Endodermal cell (in vitro differentiated cells): Measurements from ENCODE around the gene TTLL11. TPM values are rescaled to one million over a fixed set of nuclear protein-coding genes. Genes with fewer than 3 reads are reported as not detected.
"Not testable (repeated sequence)": the region's sequence is repeated elsewhere in the genome, so short reads cannot be mapped to it uniquely, and the experiment has no call there.

Source experiments
- DNase-seq: peaks from one replicate; pipeline ENCODE4 v3.0.0-alpha.2; 2017
- H3K27ac ChIP-seq: 2 replicates; pipeline ENCODE4 v1.5.1; 2013; ENCODE audit warnings: mild to moderate bottlenecking, low read depth, low read length, moderate library complexity
- H3K27me3 ChIP-seq: 2 replicates; pipeline ENCODE4 v1.6.1; 2013; ENCODE audit warnings: mild to moderate bottlenecking, low read length, moderate library complexity; ENCODE audit not compliant: insufficient read depth, control insufficient read depth, poor library complexity, severe bottlenecking
- H3K36me3 ChIP-seq: 2 replicates; pipeline ENCODE4 v1.7.0; 2013; ENCODE audit warnings: mild to moderate bottlenecking, low read length, moderate library complexity; ENCODE audit not compliant: control insufficient read depth, insufficient read depth
- H3K4me1 ChIP-seq: one replicate; pipeline ENCODE4 v1.7.0; 2013; ENCODE audit warnings: low read length; ENCODE audit not compliant: control insufficient read depth, insufficient read depth
- H3K4me3 ChIP-seq: 2 replicates; pipeline ENCODE4 v1.5.1; 2013; ENCODE audit warnings: mild to moderate bottlenecking, low read length, moderate library complexity
- H3K9ac ChIP-seq: 2 replicates; pipeline ENCODE4 v1.6.1; 2013; ENCODE audit warnings: mild to moderate bottlenecking, low read length, moderate library complexity; ENCODE audit not compliant: poor library complexity, severe bottlenecking; ENCODE audit errors: extremely low read depth
- H3K9me3 ChIP-seq: 2 replicates; pipeline ENCODE4 v1.6.1; 2013; ENCODE audit warnings: mild to moderate bottlenecking, low read length, moderate library complexity; ENCODE audit not compliant: control insufficient read depth
- H3K27ac Mint-ChIP-seq: 2 replicates; pipeline ENCODE4 v1.8.0; 2020; ENCODE audit warnings: mixed read lengths
- H3K27me3 Mint-ChIP-seq: 2 replicates; pipeline ENCODE4 v1.8.0; 2021; ENCODE audit warnings: mild to moderate bottlenecking, mixed read lengths; ENCODE audit not compliant: insufficient read depth
- H3K36me3 Mint-ChIP-seq: 2 replicates; pipeline ENCODE4 v1.8.0; 2020; ENCODE audit warnings: low read depth, mixed read lengths
- H3K4me1 Mint-ChIP-seq: 2 replicates; pipeline ENCODE4 v1.8.0; 2020; ENCODE audit warnings: mixed read lengths
- H3K4me3 Mint-ChIP-seq: 2 replicates; pipeline ENCODE4 v1.8.0; 2020; ENCODE audit warnings: mild to moderate bottlenecking, moderate library complexity, mixed read lengths
- H3K9me3 Mint-ChIP-seq: 2 replicates; pipeline ENCODE4 v1.8.0; 2020; ENCODE audit warnings: mild to moderate bottlenecking, mixed read lengths
- CTCF ChIP-seq: fragments of 200-600 bp; sonication (generic); conservative IDR thresholded peaks from 2 replicates; pipeline ENCODE4 v1.5.0; 2021; ENCODE audit warnings: antibody characterized with exemption, mild to moderate bottlenecking
- WGBS, 2 experiments: methylation state at CpG; one replicate each; pipeline versions ENCODE4 v1.1.5 to v1.1.7; 2013; ENCODE audit warnings: missing lambda C conversion rate in 2 of 2, mixed read lengths in 1 of 2; ENCODE audit not compliant: insufficient coverage in 1 of 2, insufficient read length in 1 of 2; 5-methylcytosine and 5-hydroxymethylcytosine counted together
- total RNA-seq, 2 donors: library from RNA; stranded (reverse); fragmentation: NEBNext Ultra II Directional in 1 of 2; extraction: Animal tissue kit (Norgen Biotek cat#: 25700) in 1 of 2; gene quantifications; 2 replicates in 1 of 2; 3 replicates in 1 of 2; pipeline ENCODE4 v1.2.1, GENCODE V29; 2021

Gene TTLL11
- total RNA-seq, 2 donors from 2014 or later, result 0.68 TPM; not detected in 1

- WGBS, 2 experiments, result 91 to 93% methylated on average over 14 to 27 of the region's 27 CpGs
- H3K9me3 Mint-ChIP-seq, result peaks cover 10% of the 10 kb centered on the region
- no peak overlapping the region for H3K9ac ChIP-seq
- no peaks in the 10 kb centered on the region for H3K36me3 ChIP-seq
- no peak overlapping the region for H3K27ac Mint-ChIP-seq
- H3K27me3 ChIP-seq, result no peaks in the 10 kb centered on the region
- no peaks in the 10 kb centered on the region for H3K4me1 ChIP-seq
- no peak for TF ChIP-seq CTCF
- peaks cover 10% of the 10 kb centered on the region for H3K9me3 ChIP-seq
- H3K27ac ChIP-seq, result no peak overlapping the region
- no peaks in the 10 kb centered on the region for H3K36me3 Mint-ChIP-seq
- no peak overlapping the region for H3K4me3 Mint-ChIP-seq
- no peaks in the 10 kb centered on the region for H3K4me1 Mint-ChIP-seq
- H3K4me3 ChIP-seq, result no peak overlapping the region
- DNase-seq, result no peak
- no peaks in the 10 kb centered on the region for H3K27me3 Mint-ChIP-seq
Observed at GRCh38 chr9:121896545-121896943, 196.6 kb downstream of the TTLL11 start.

- WGBS, 2 experiments, result 90 to 91% methylated on average over 12 of the region's 12 CpGs
- H3K27me3 Mint-ChIP-seq, result no peaks in the 10 kb centered on the region
- H3K36me3 Mint-ChIP-seq, result no peaks in the 10 kb centered on the region
- Histone ChIP-seq H3K4me3 (no peak overlapping the region), H3K4me1 (no peaks in the 10 kb centered on the region), H3K9ac (no peak overlapping the region), H3K27ac (no peak overlapping the region), H3K9me3 (peaks cover 10% of the 10 kb centered on the region), H3K36me3 (no peaks in the 10 kb centered on the region), H3K27me3 (no peaks in the 10 kb centered on the region)
- H3K4me1 Mint-ChIP-seq, result peaks cover under 1% of the 10 kb centered on the region
- H3K4me3 Mint-ChIP-seq, result no peak overlapping the region
- no peak overlapping the region for H3K27ac Mint-ChIP-seq
- DNase-seq, result peak; percentile 64
- no peak for TF ChIP-seq CTCF
- peaks cover 8% of the 10 kb centered on the region for H3K9me3 Mint-ChIP-seq
Observed at GRCh38 chr9:121895818-121896544, 197.1 kb downstream of the TTLL11 start.

GRCh38 chr9:121895358-121895757 is 197.8 kb downstream of the TTLL11 start:
- TF ChIP-seq CTCF, result no peak
- H3K36me3 ChIP-seq, result no peaks in the 10 kb centered on the region
- H3K27me3 ChIP-seq, result no peaks in the 10 kb centered on the region
- peaks cover 8% of the 10 kb centered on the region for H3K9me3 ChIP-seq
- H3K9me3 Mint-ChIP-seq, result peaks cover 6% of the 10 kb centered on the region
- no peak overlapping the region for H3K4me3 Mint-ChIP-seq
- H3K4me3 ChIP-seq, result no peak overlapping the region
- H3K4me1 ChIP-seq, result no peaks in the 10 kb centered on the region
- peaks cover 1% of the 10 kb centered on the region for H3K4me1 Mint-ChIP-seq
- no peak overlapping the region for H3K9ac ChIP-seq
- no peaks in the 10 kb centered on the region for H3K36me3 Mint-ChIP-seq
- 62 to 73% methylated on average over 5 to 7 of the region's 7 CpGs for WGBS, 2 experiments
- no peak for DNase-seq
- no peak overlapping the region for H3K27ac Mint-ChIP-seq
- H3K27me3 Mint-ChIP-seq, result no peaks in the 10 kb centered on the region
- H3K27ac ChIP-seq, result no peak overlapping the region

GRCh38 chr9:121894380-121894779 is 198.7 kb downstream of the TTLL11 start:
- H3K4me1 Mint-ChIP-seq, H3K36me3 Mint-ChIP-seq, H3K9ac ChIP-seq, H3K9me3 Mint-ChIP-seq, H3K4me1 ChIP-seq, H3K27ac Mint-ChIP-seq, H3K4me3 ChIP-seq, H3K4me3 Mint-ChIP-seq, DNase-seq, H3K27me3 Mint-ChIP-seq, H3K9me3 ChIP-seq, H3K27me3 ChIP-seq, H3K36me3 ChIP-seq, H3K27ac ChIP-seq: not testable (repeated sequence)
- WGBS, 2 experiments, result 67 to 70% methylated on average over 1 to 2 of the region's 2 CpGs
